Measurements from ENCODE around the gene LMO2.

Gene LMO2

GRCh38 chr11:33885338-33886005 is 6.4 kb downstream of the LMO2 start:
- no peak for DNase-seq

DNA sequence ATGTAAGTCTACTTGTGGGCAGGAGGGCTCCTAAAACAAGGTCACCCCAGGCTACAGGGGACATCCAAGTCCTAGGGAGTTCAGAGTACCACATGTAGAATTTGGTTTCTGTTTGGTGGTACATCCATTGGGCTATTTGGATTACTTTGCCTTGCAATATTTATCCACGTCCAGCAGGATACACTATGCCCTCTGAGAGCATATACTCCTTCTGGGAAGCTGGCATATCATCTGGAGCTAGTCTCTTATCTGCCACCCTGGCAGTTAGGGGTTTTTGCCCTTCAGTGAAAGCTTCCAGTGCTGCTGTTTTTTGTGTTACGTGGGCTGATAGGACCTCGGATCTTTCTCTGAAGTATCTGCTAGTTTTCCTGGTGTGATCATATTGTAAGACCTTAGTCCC is 7.3 kb downstream of the LMO2 start:
- DNase-seq: no peak

DNA sequence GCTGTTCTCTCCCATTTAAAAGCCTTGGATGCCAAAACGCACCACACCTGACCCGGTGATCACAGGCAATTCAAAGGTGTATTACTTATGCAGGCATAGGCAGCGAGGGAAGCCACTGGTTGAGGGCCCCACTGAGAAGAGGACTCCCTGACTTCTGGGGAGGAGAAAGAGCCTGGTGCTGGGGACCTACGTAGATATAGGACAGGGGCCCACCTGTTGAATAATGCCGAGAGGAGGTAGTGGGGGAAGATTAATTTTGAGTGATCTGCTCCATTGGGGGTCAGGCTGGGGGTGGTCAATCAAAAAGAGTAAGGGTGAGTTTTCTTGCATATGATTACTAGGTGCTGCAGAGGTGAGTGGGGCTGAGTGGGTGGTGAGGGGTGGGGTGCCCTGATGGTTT is 7.8 kb downstream of the LMO2 start:
- no peak for DNase-seq

GRCh38 chr11:33881651-33882503 is 10.0 kb downstream of the LMO2 start:
- DNase-seq: no peak

- DNase-seq: no peak
These were observed 10.9 kb downstream of the LMO2 start for GRCh38 chr11:33880979-33881378.

- no peak for DNase-seq
These were observed 12.5 kb downstream of the LMO2 start for GRCh38 chr11:33879375-33879774.

DNA sequence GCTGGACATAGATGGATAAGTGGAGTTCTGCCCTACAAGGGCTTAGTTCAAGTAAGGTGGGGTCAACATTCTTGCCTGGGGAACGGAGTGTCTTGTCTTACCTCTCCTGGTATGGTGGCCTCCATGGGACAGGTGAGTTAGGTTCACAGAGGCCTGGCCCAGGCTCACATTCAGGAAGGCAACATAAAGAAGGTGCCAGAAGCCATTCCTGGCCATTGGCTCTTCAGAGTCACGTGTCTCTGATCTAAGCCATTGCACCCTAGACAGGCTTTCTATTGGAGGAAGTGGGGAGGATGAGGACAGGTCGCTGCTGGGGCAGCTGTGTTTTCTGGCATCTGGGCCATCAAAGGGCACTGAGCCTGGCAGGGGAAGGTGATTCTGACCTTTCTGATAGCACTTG is 14.8 kb downstream of the LMO2 start:
- no peak for DNase-seq

GRCh38 chr11:33875621-33876294 is 16.1 kb downstream of the LMO2 start:
- DNase-seq: no peak

DNA sequence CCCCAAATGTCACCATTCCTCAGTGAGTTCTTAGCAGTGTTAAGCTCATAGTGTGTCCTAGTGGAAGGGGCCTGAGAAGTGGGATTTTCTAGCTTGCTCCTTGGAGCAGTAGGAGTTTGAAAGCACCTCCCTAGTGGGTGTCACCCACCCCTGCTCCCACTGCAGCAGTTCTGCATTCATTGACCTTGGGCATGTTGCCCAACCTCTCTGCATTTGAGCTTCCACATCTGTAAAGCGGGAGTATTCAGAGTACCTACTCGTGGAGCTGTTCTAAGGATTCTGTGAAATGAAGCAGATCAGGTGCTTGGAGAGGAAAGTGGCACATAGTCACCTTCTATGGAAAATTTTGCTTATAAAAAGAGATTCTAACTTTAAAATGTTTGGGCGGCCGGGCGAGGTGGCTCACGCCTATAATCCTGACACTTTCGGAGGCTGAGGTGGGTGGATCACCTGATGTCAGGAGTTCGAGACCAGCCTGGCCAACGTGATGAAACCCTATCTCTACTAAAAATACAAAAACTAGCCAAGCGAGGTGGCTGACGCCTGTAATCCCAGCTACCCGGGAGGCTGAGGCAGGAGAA is 16.9 kb downstream of the LMO2 start:
- no peak for DNase-seq

DNA sequence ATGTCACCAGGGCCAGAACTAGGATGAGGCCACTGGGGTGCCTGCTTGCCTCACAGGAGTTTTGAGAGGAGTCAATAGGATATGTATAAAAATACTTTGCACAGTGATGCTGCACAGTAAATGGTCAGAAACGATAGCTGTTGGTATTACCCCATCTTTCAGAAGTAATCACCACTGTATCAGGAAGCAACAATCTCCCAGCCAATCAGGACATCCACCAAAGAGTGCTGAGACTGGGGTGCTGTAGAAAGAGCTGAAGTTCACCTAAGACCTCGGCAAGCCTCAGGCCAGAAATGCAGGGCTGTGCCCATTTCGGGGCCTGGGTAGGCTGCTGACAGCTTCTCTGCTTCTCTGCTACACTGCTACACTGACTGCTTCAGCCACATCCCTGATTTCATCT is 17.4 kb downstream of the LMO2 start:
- DNase-seq: no peak

DNA sequence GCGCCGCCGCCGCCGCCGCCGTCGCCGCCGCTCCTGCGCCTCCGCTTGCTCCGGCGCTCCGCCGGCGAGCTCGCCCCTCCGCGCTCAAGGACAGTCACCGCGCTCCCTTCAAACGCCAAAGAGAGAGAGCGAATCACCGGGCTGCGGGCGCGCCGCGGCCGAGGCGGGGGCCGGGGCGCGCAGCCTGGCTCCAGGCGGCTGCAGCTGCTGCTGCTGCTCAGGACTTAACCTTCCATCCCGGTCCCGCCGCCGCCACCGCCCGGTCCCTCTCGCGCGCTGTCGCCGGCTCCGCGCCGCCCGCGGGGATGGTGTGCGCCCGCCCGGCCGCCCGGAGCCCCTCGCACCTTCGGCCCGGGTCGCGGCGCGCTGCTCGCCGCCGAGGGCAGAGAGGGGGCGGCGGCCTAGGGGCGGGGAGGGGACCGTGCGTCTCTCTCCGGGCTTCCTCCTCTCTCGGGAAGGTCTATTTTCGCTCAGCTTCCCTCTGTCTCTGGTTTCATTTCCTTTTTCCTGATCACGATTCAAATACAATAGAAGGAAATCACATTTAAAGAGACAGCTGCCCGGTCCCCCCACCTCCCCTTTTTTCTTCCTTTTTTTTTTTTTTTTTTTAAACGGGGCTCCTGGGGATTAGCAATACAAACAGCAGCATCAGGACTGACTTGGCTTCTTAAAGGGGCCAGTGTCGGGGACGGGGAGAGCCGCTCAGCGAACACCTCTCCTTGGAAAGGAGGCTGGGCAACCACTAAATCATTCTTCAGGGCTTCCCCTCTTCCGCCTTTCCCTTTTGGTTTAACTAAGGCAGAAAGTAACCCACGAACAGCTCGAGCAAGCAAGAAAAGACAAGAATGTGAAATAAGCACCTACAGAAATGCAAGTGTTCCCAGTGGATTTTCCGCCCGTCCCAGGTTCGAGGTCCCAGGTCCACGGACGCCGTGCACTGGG is 22.1 kb downstream of the LMO2 start:
- DNase-seq: peak; percentile 19

- no peak for DNase-seq
These were observed 23.0 kb downstream of the LMO2 start for GRCh38 chr11:33868647-33869461.

GRCh38 chr11:33867996-33868646 is 23.8 kb downstream of the LMO2 start:
- DNase-seq: no peak

DNA sequence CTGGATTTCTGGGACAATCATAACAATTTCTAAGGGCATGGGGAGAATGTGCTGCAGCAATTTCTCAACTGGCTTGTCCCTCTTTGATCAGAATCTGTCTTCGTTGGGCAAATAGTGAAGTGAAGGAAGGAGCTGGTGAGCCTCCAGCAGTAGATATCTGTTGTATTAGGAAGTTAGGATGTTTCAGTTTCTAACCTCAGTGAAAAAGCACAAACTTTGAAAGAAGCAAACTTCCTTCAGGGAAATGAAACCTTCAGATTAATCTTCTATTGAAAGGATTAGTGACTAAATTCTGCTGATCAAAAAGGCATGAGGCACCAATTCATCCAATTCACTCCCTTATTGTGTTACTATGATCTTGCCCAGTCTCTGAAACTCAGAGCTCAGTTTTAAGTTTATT is 24.3 kb downstream of the LMO2 start:
- DNase-seq: no peak

- DNase-seq: no peak
These were observed 24.9 kb downstream of the LMO2 start for GRCh38 chr11:33866936-33867335.

DNA sequence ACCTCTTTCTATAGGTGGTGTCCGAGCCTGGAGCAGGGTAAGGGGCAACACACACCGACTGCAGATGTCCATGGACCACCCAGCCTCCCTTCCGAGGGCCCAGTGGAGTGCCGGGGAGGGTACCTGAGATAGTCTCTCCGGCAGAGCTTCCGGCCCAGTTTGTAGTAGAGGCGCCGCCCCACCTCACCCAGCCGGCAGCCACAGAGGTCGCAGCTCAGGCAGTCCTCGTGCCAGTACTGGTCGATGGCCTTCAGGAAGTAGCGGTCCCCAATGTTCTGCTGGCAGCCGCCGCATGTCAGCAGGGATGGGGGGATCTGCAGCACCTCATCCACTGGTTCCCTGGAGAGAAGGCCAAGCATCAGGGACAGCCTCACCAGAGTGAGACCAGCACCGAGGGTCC is 27.4 kb downstream of the LMO2 start:
- DNase-seq: no peak

DNA sequence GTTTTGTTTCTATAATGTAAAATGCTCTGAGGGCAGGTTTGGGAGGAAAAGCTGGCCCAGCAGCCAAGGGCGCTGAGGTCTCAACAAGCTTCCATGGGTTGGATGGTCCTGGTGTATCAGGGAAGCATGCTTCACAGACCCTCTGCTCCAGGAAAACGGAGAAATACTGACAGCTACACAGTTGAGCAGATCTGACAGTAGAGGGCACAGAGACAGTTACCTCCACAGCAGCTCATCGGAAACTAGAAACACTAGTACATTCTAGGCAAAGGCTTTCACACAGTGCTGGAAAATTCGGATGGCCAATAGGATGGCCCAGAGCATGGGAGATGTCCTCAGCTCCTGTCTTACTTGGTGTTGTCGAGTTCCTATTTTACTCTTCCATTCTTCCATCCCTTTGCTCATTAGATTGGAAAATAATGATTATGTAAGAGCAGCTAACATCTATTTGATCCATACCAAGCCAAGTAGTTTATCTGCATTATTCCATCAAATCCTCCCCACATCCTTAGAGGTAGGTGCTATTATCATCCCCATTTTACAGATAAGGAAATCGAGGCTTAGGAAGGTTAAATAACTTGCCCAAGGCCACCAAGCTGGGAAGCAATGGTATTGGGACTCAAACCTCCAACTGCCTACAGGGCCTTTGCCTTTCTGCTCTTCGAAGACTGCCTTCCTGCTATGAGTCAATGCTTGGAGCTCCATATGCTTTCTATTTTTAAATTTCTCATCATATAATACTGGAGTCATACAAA is 28.3 kb downstream of the LMO2 start:
- no peak for DNase-seq

GRCh38 chr11:33861941-33862589 is 29.8 kb downstream of the LMO2 start:
- no peak for DNase-seq

DNA sequence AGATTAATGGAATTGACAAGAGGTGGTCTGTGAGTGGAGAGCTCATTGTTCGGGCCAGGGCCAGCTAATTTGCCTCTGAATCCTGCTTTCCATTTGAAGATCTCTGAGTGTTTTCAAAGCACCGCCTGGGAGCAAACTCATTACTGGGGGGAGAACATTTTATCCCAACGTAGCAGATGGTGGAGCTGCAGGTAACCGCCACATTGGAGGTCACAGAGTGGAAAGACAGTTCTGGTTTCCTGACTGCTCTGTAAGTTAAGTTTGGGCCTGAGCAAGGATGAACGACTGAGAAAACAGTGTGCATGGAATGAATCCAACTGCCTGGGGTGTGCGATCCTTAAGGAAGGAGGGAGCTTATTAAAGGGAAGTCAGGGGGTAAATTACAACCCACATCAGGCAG is 30.5 kb downstream of the LMO2 start:
- no peak for DNase-seq

DNA sequence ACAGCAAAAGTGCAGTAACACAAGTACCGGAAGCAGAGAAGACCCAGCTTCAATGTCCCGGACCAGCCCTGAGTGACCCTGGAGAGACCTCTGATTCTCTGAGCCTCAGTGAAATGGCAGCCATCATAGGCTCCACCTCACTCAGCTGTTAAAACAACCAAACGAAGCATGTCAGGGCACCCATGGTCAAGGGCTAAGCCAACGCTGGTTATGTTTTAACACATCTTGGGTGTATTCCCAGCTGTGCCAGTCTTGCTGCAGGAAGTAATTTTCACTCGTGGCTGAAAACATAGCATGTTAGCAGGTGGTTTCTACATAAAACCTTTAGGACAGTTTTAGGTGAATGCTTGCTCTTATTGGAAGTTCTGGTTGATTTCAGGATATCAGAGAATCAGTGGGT is 30.9 kb downstream of the LMO2 start:
- DNase-seq: no peak

All from CD4-positive, alpha-beta T cell treated with Interleukin-21 for 1 hour (primary cell).